ENCODE results near the gene CDRT4.

The CDRT4 gene

DNA sequence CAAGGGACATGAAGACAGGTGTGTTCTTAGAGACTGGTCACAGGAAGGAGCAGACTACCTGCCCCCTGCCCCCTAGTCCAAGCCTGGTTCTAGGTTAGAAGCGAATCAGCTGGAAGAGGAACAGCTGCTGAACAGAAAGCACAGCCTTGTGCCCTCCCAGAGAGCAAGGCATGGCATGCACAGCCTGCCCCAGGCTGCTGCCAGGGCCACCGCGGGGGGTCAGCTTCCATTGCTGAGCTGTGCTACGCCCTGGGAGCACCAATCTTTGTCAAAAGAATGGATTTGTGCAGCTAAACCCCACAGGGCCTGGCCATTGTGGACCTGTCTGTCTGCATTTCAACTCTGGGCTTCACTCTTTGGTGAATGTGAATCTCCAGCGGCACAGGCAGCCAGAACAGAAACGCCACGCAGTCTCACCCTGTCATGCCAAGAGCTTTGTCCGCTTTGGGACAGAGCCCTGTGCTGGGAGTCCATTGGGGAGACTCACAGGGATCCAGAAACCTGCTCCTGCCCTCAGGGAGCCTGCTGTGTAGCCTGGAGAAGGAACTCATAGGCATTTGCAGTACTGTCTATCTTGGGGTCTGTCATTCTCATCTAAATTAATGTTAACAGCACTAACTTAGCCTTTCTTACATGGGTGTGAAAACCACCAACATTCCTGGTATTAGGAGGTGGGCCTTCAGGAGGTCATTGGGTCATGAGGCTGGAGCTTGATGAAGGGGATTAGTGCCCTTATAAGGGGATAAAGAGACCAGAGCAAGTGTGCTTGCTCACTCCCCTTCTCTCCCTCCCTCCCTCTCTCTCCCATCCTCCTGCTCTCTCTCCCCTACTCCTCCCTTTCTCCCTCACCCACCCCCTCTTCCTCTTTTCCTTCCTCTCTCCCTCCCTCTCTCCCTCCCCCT lies 25.6 kb upstream of the CDRT4 start:
- no peak for DNase-seq

GRCh38 chr17:15492186-15492585 lies 24.8 kb upstream of the CDRT4 start:
- DNase-seq: no peak

GRCh38 chr17:15490634-15491261 lies 23.3 kb upstream of the CDRT4 start:
- peak; percentile 64 for DNase-seq

DNA sequence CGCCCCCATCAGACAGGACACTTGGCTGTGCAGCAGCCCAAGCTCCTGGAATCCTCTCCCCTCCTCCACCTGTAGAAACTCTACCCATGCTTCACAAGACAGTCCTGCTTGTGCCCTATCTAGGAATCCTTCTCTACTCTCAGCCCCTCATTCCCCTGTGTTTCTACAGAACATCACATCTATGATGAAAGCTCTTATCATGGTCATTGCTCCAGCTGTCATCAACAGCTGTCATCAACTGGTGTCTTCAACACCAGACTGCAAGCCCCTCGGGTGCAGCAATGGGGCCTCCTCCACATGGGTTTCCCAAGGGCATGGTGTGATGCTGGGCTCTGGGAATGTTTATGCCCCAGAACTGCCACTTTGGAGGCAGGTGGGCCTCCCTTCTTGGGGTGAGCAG lies 21.1 kb upstream of the CDRT4 start:
- no peak for DNase-seq

- DNase-seq: no peak
Observed at GRCh38 chr17:15485045-15485444, 17.6 kb upstream of the CDRT4 start.

DNA sequence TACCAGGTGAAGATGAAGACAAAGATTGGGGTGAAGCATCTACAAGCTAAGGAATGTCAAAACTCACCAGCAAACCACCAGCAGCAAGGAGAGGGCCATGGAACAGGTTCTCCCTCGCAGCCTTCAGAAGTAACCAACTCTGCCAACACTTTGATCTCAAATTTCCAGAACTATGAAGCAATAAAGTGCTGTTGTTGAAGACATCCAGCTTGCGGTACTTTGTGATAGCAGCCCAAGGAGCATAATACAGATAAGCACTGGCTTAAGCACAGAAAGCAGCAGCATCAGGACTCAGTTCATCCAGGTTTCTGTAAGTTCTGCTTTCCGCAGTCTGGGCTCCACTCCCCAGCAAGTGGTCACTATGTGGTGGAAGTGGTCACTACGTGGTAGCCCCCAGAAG lies 16.0 kb upstream of the CDRT4 start:
- no peak for DNase-seq

GRCh38 chr17:15482476-15482875 lies 15.1 kb upstream of the CDRT4 start:
- DNase-seq: no peak

GRCh38 chr17:15481481-15481880 lies 14.1 kb upstream of the CDRT4 start:
- DNase-seq: no peak

DNA sequence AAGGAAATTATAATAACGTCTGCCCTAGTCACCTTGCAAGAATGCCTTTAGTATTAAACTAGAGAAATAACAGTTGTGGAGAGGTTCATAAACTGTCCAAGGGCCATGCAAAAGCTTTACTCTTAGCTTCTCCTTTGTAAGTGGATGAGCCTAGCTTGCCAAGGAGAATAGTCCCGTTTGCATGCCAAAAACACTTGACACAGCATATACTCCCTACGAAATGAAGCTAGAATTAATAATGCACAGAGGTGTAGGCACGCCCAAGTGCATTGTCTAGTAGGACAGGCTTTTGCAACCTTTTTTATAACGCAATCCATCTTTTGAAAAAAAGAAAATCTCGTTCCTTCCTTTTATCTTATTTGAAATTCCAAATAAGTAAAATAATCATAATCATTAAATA lies 12.8 kb upstream of the CDRT4 start:
- no peak for DNase-seq

DNA sequence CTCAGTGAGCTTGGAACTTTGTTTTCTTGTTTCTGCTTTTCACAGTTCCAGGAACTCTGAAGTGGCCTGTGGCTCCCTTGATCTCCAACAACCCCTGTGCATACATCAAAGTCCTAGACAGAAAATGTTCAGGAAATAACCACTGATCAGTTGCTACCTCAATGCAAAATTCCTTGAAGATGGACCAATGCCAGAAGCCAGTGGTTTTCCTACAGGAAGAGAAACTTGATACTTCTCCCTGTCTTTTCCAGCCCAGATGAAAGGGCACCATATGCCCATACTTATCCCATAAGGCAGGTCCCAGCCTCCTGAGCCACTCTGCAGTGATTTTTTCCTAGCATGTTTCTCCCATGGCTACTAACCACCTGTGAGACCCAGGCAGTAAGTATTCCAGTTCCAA lies 12.3 kb upstream of the CDRT4 start:
- DNase-seq: no peak

DNA sequence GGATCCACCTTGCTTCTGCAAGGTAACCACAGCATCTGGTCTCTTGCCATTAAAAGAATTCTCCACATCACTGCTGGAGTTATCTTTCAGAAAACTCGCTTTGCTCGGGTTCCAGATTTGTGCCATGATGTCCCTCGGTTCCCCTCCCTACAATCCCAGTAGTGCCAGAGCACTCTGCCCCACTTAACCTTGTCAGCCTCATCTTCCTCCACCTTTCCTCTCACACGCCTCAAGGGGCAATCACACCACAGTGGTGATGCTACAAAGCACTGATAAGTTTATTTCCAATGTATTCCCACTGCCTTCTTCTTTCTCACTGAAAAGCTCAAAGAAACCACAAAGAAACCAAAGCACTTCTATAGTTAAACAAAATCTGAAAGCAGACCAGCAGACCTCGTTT lies 11.4 kb upstream of the CDRT4 start:
- no peak for DNase-seq

DNA sequence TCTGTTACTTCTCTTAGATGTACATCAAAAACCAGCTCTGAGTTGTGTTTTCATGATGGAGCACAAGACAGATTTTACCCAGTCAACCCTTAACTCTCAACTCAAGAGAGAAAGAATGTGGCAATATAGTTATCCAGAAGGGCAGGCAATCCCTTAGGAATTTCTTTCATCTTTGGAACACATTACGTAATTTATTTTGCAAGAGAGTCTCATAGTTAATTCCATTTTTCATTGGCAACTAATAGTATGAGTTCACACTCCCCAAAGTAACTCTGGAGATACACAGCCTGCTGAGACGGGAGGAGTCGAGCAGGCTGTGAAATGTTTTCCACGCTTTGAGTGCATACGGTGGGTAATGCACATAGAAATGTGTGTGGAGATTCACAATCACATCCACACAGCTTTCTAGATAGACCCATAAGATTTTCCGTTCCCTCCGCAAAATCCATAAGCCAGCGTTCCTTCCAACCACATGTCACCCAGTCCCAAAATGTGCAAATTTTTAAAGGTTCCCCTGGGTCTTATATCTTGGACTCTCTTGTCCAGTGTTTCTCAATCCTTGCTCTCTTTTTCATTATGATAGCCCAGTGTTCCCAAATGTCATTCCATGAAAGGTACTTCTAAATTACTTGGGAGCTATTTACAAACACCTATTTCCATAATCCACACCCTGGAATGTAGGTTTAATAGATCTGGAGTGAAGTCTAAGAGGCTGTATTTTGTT lies 8.4 kb upstream of the CDRT4 start:
- no peak for DNase-seq

- DNase-seq: no peak
Observed at GRCh38 chr17:15472891-15473290, 5.5 kb upstream of the CDRT4 start.

GRCh38 chr17:15470536-15470935 lies 3.1 kb upstream of the CDRT4 start:
- no peak for DNase-seq

DNA sequence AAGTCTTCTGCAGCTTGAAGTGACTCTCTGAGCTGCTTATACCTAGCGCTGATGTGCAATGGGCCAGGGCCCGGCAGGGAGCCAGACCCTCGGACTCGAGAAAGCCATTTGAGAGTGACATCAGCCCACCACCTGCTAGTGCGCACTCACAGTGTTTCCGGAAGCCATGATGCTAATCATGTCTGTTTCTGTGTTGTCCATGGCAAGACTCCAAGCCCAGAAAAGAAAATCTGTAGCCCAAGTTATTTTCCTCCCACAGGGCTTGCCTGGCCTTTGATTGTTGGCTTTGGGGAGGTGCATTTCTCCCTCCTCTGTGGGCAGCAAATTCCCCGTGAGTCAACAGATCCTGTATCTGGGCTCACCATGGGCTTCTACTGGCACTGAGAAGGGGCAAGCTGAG lies 1.8 kb upstream of the CDRT4 start:
- no peak for DNase-seq

- no peak for DNase-seq
Observed at GRCh38 chr17:15468126-15468525, 705 bp upstream of the CDRT4 start.

DNA sequence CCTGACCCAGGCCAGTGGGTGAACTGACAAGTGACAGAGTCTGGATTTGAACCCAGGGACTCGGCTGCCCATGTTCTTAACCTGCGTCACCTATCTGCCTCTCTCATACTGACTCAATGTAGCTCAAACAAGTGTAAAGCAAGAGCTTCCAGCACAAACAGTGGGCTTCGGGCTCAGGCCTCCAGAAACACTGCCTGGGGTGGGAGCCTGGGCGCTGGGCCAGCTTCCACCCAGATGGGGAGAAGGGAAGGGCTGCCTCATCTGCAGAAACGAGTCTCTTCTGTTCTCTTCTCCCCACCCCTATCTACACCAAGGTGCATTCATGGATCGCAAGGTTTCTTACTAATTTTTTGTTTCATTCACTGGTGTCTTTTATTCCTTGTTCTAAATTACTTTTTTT lies 1.3 kb downstream of the CDRT4 start:
- no peak for DNase-seq

GRCh38 chr17:15465045-15465701 lies 2.2 kb downstream of the CDRT4 start:
- no peak for DNase-seq

DNA sequence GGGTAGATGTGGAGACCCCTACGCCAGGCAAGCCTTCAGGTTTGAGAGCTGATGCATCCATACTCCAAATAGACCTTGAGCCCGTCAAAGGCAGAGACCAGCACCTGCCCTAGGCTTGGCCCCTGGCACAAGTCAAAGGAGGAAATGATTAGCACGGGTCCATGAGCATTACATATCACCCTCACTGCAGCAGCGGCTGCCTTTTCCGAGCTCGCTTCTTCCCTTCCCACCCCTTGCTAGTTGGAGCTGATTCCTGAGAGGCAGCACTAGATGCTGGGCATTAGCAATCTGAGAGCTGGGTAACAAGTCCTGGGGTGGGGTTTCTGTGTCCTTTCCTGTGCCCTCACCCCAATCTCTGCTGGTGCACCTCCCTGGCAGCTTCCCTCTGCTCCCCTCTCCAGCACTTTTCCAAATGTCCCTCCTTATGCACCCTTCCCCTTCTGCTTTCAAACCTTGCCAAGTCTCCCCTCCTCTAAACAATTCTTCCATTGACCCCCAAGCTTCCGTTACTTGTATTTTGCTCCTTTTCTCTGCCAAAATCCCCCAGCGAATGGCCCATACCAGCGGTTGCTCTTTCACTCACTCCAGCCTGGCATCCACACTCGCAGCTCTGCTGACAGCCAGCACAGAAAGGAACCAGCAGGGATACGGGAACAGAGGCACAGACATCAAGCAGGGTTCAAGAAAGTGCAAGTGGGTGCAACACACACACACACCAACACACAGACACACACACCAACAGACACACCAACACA lies 3.0 kb downstream of the CDRT4 start:
- DNase-seq: no peak

DNA sequence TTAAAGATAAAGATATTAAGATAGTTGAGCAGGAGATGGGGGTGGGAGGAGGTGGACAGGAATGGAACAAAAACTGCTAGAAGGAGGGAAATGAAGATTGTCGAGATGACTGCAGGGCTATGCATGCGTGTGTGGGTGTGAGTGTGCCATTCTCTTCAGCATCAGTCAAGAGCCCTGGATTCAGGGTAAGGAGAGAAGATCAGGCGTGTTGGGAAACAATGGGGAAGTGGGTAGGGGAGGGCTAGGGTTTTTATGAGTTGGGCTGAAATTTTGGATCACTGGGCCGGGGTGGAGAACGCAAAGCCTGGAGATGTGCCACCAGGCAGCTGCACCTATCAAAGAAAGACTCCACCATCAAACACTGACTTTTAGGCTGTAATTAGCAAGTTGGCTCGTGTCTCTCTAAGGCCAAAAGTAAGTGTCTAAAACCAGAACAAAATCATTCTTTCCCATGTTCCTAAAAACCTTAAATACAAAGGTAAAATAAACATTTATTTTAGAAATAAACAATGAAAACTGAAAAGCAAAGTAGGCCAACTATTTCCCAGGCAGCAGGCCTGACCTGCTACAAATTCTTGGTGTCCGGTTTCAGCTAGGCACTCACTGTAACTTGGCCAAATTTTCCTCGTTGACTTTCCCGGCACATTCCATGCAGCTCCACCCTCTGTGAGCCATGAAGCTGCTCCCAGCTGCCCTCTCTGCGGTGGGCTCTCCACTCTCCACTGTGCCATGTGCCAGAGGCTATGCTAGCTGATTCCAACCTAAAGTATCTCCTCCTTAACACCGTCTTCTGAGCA lies 4.2 kb downstream of the CDRT4 start:
- no peak for DNase-seq

GRCh38 chr17:15457723-15458094 lies 9.7 kb downstream of the CDRT4 start:
- no peak for DNase-seq

Measured in stimulated activated CD8-positive, alpha-beta memory T cell treated with anti-CD3 and anti-CD28 coated beads, Interleukin-4, amount 100 ng/mL, for 48 hours (primary cell).